PC-9 (cell line): ENCODE data around the gene KRT38. TPM values are rescaled to one million over a fixed set of nuclear protein-coding genes. Genes with fewer than 3 reads are reported as not detected.

Experiments
- BruUV-seq: library from RNA; stranded (reverse); fragments of 400-500 nt; replicated peaks from 2 replicates; lab custom pipeline; 2021; lab: Mats Ljungman, UMichigan
- CTCF ChIA-PET: fragments of 300-600 bp; sonication (Branson Sonifier 250); formaldehyde crosslinking; loops from one replicate; lab custom pipeline; 2022; ENCODE audit warnings: antibody characterized with exemption; lab: Charles Lee
- POLR2A ChIA-PET: fragments of 300-600 bp; sonication (Branson Sonifier 250); formaldehyde crosslinking; loops from one replicate; lab custom pipeline; 2022; ENCODE audit warnings: antibody characterized with exemption; ENCODE audit not compliant: unreplicated experiment; lab: Charles Lee
- DNase-seq, 2 experiments: peaks; one replicate each; pipeline versions ENCODE4 v3.0.0 to v3.0.0-alpha.2; 2015 to 2022; ENCODE audit warnings: mixed read lengths in 1 of 2
- H2AFZ ChIP-seq: fragments of 200-600 bp; sonication (generic); 2 replicates; pipeline ENCODE4 v1.8.1; 2017; ENCODE audit warnings: antibody characterized with exemption
- H3F3A ChIP-seq: fragments of 200-600 bp; sonication (generic); 2 replicates; pipeline ENCODE4 v1.8.1; 2017; ENCODE audit warnings: antibody characterized with exemption, mild to moderate bottlenecking, low read depth; ENCODE audit not compliant: insufficient read depth
- H3K27ac ChIP-seq: fragments of 200-600 bp; sonication (generic); 2 replicates; pipeline ENCODE4 v1.6.1; 2016; ENCODE audit warnings: mixed run types
- H3K27me3 ChIP-seq: fragments of 200-600 bp; sonication (generic); 2 replicates; pipeline ENCODE4 v1.6.1; 2016; ENCODE audit warnings: low read depth, mixed run types; ENCODE audit not compliant: insufficient read depth
- H3K36me3 ChIP-seq: fragments of 200-600 bp; sonication (generic); 2 replicates; pipeline ENCODE4 v1.6.1; 2016; ENCODE audit warnings: low read depth, mixed run types
- H3K4me1 ChIP-seq: fragments of 200-600 bp; sonication (generic); replicated peaks from 2 replicates; pipeline ENCODE4 v1.6.1; 2016; ENCODE audit warnings: mixed run types; ENCODE audit not compliant: insufficient read depth
- H3K4me2 ChIP-seq: fragments of 200-600 bp; sonication (generic); 2 replicates; pipeline ENCODE4 v1.6.1; 2017; ENCODE audit warnings: mixed run types
- H3K4me3 ChIP-seq: fragments of 200-600 bp; sonication (generic); 2 replicates; pipeline ENCODE4 v1.6.1; 2016; ENCODE audit warnings: mixed run types
- H3K79me2 ChIP-seq: fragments of 200-600 bp; sonication (generic); 2 replicates; pipeline ENCODE4 v1.6.1; 2017; ENCODE audit warnings: low read depth, mixed run types
- H3K9me2 ChIP-seq: fragments of 200-600 bp; sonication (generic); 2 replicates; pipeline ENCODE4 v1.8.1; 2017; ENCODE audit warnings: mild to moderate bottlenecking; ENCODE audit not compliant: insufficient read depth
- H3K9me3 ChIP-seq: fragments of 200-600 bp; sonication (generic); 2 replicates; pipeline ENCODE4 v1.8.1; 2016; ENCODE audit warnings: low read depth; ENCODE audit not compliant: insufficient read depth
- H4K20me1 ChIP-seq: fragments of 200-600 bp; sonication (generic); 2 replicates; pipeline ENCODE4 v1.8.1; 2017; ENCODE audit not compliant: insufficient read depth
- CTCF ChIP-seq: fragments of 200-600 bp; sonication (generic); conservative IDR thresholded peaks from 2 replicates; pipeline ENCODE4 v1.6.1; 2017; ENCODE audit warnings: mixed run types, antibody characterized with exemption, mild to moderate bottlenecking, moderate library complexity
- EZH2 ChIP-seq: fragments of 200-600 bp; sonication (generic); IDR thresholded peaks from 2 replicates; pipeline ENCODE4 v1.8.0; 2017; ENCODE audit warnings: antibody characterized with exemption, low read depth
- intact Hi-C: fragments of 100-400 bp; cut with micrococcal nuclease; formaldehyde crosslinking; loops from one replicate; pipeline ENCODE4 v1.10.0; 2022; ENCODE audit not compliant: unreplicated experiment
- total RNA-seq: library from RNA; stranded (reverse); gene quantifications from 2 replicates; pipeline ENCODE4 v1.2.3, GENCODE V29; 2021

The KRT38 gene
- total RNA-seq, 1 experiment from 2014 or later: not detected

GRCh38 chr17:41439375-41439774 is 1.4 kb downstream of the KRT38 start:
- ChIA-PET CTCF (no interaction called here), POLR2A (interaction anchor here (0.7 kb wide), 1 partner anchor 17 kb away, joined by 3 read pairs; no protein-coding TSS in a partner anchor)
- Histone ChIP-seq H3K27ac (no peak overlapping the region), H3K4me2 (no peak overlapping the region), H4K20me1 (no peaks in the 10 kb centered on the region), H3K4me3 (no peak overlapping the region), H3F3A (no peaks in the 10 kb centered on the region), H3K36me3 (no peaks in the 10 kb centered on the region), H3K27me3 (no peaks in the 10 kb centered on the region), H3K4me1 (0 out of 2 replicates have a peak, but pooled peaks cover 9% of the 10 kb centered on the region), H3K9me2 (no peaks in the 10 kb centered on the region), H3K9me3 (no peaks in the 10 kb centered on the region), H3K79me2 (no peaks in the 10 kb centered on the region), H2AFZ (no peak overlapping the region)
- intact Hi-C loops: no loop called here
- TF ChIP-seq CTCF (no peak), EZH2 (no peak)
- DNase-seq: peak in 1 of 2 experiments; percentile 50
- BruUV-seq: no TSS peak

- Histone ChIP-seq H3K4me1 (0 out of 2 replicates have a peak, but pooled peaks cover 9% of the 10 kb centered on the region), H4K20me1 (no peaks in the 10 kb centered on the region), H3K27ac (no peak overlapping the region), H3K27me3 (no peaks in the 10 kb centered on the region), H3F3A (no peaks in the 10 kb centered on the region), H3K9me3 (no peaks in the 10 kb centered on the region), H2AFZ (no peak overlapping the region), H3K79me2 (no peaks in the 10 kb centered on the region), H3K36me3 (no peaks in the 10 kb centered on the region), H3K4me2 (no peak overlapping the region), H3K9me2 (no peaks in the 10 kb centered on the region), H3K4me3 (no peak overlapping the region)
- CTCF ChIA-PET: no interaction called here
- no TSS peak for BruUV-seq
- POLR2A ChIA-PET: no interaction called here
- DNase-seq: no peak
- intact Hi-C loops: no loop called here
- TF ChIP-seq EZH2: no peak
- TF ChIP-seq CTCF: no peak
Measured at GRCh38 chr17:41437769-41438168, 3.0 kb downstream of the KRT38 start.

DNA sequence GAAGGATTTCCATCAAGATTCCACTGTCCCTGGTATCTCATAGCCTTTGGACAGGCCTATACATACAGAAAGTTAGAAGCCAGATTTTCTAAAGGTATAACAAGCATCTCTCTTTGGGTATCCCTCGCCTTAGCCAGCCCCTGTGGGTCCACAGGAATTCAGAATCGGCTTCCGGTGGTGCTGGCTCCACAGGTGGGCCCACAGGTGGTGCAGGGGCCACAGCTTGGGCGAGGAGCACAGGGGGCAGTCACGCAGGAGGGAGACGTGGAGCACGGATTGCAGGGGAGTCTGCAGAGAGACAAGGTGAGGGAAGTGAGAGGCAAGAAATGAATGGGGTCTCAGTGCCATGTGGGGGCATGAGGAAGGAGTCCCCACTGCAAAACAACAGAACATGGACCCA is 3.5 kb downstream of the KRT38 start:
- Histone ChIP-seq H3K4me2 (no peak overlapping the region), H3K9me2 (no peaks in the 10 kb centered on the region), H3K79me2 (no peaks in the 10 kb centered on the region), H3K9me3 (no peaks in the 10 kb centered on the region), H3F3A (no peaks in the 10 kb centered on the region), H3K27me3 (no peaks in the 10 kb centered on the region), H3K27ac (no peak overlapping the region), H2AFZ (no peak overlapping the region), H3K36me3 (no peaks in the 10 kb centered on the region), H3K4me1 (0 out of 2 replicates have a peak, but pooled peaks cover 9% of the 10 kb centered on the region), H3K4me3 (no peak overlapping the region), H4K20me1 (no peaks in the 10 kb centered on the region)
- POLR2A ChIA-PET: no interaction called here
- DNase-seq: no peak
- intact Hi-C loops: no loop called here
- CTCF ChIA-PET: no interaction called here
- BruUV-seq: no TSS peak
- no peak for TF ChIP-seq CTCF
- no peak for TF ChIP-seq EZH2
